CD4-positive, alpha-beta T cell treated with Interleukin-6 for 4 hours (primary cell): ENCODE results near the gene DENND1A.
"Not testable (repeated sequence)": the region's sequence is repeated elsewhere in the genome, so short reads cannot be mapped to it uniquely, and the experiment has no call there.

Experiments used
- DNase-seq: peaks from one replicate; pipeline ENCODE4 v3.0.0-alpha.2; 2020; ENCODE audit warnings: mixed read lengths

DENND1A gene

GRCh38 chr9:123344192-123344949 lies 585.6 kb downstream of the DENND1A start:
- no peak for DNase-seq

- no peak for DNase-seq
These were observed 586.3 kb downstream of the DENND1A start for GRCh38 chr9:123343443-123344191.

- DNase-seq, result no peak
These were observed 587.7 kb downstream of the DENND1A start for GRCh38 chr9:123342247-123342646.

- no peak for DNase-seq
These were observed 588.1 kb downstream of the DENND1A start for GRCh38 chr9:123341816-123342215.

- DNase-seq, result peak; percentile 62
These were observed 590.0 kb downstream of the DENND1A start for GRCh38 chr9:123339666-123340510.

GRCh38 chr9:123338710-123339665 lies 590.9 kb downstream of the DENND1A start:
- DNase-seq, result peak; percentile 54

- no peak for DNase-seq
These were observed 592.0 kb downstream of the DENND1A start for GRCh38 chr9:123337971-123338370.

GRCh38 chr9:123336959-123337358 lies 593.0 kb downstream of the DENND1A start:
- DNase-seq, result no peak

- no peak for DNase-seq
These were observed 593.5 kb downstream of the DENND1A start for GRCh38 chr9:123336449-123336848.

- DNase-seq, result no peak
These were observed 594.0 kb downstream of the DENND1A start for GRCh38 chr9:123335986-123336329.

GRCh38 chr9:123335193-123335985 lies 594.5 kb downstream of the DENND1A start:
- DNase-seq, result no peak

- no peak for DNase-seq
These were observed 595.3 kb downstream of the DENND1A start for GRCh38 chr9:123334639-123335038.

GRCh38 chr9:123333058-123333669 lies 596.8 kb downstream of the DENND1A start:
- not testable (repeated sequence) for DNase-seq

GRCh38 chr9:123331346-123332060 lies 598.4 kb downstream of the DENND1A start:
- DNase-seq, result no peak
